HTR-8/SVneo (cell line): ENCODE measurements around the gene C1orf21.

Experiments used
- DNase-seq: peaks from one replicate; pipeline ENCODE4 v3.0.0; 2011; ENCODE audit warnings: low spot score, mixed read lengths; ENCODE audit not compliant: insufficient read length
- FAIRE-seq: peaks from 2 replicates; lab custom pipeline; 2011; peaks lifted over from hg19 to GRCh38; lab: Jason Lieb, UNC

The C1orf21 gene

GRCh38 chr1:184437291-184437690, 50.5 kb downstream of the C1orf21 start:
- no peak for DNase-seq
- no peak for FAIRE-seq

DNA sequence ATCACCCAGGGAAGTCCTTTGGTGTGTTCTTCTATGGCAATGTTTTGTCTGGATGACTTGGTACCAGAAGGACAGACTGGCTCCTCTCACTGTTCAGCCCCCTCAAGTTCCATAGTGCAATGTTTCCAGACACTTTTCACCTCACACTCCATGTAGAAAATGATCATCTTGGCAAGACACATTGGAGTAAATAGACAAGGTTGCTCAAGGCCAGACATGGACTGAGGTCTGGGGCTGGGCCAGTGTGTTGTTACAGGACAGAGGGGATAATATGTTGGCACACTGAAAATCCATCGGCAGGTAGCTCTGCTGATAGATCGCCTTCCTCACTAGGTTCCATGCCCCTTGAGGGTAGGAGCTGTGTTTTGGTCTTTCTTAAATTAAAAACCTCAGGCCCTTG, 51.5 kb downstream of the C1orf21 start:
- DNase-seq, result no peak
- peak; percentile 31 for FAIRE-seq

- no peak for FAIRE-seq
- DNase-seq, result no peak
Measured at GRCh38 chr1:184442260-184442659, 55.4 kb downstream of the C1orf21 start.

GRCh38 chr1:184443201-184443600, 56.4 kb downstream of the C1orf21 start:
- DNase-seq, result no peak
- no peak for FAIRE-seq

DNA sequence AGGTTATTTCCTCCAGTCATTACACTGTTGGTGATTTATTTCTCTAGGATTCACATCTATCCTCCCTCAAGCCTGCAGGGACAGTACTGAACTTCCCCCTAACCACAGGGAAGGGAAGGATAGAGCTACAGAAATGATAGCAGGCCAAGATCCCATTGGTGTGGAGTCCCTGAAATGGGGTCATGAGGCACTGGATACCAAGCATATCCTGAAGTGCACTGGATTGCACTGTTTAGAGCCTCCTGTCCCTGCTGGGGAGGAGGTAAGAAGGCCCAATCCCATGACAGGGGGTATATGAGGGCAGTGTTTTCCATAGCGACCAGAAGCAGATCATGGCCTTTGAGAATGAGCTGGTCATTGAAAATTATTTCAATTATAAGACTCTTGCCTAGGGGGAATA, 56.8 kb downstream of the C1orf21 start:
- no peak for FAIRE-seq
- no peak for DNase-seq

GRCh38 chr1:184445997-184446396, 59.2 kb downstream of the C1orf21 start:
- no peak for DNase-seq
- no peak for FAIRE-seq

- FAIRE-seq (no peak), DNase-seq (no peak)
Measured at GRCh38 chr1:184447651-184448185, 60.9 kb downstream of the C1orf21 start.

GRCh38 chr1:184449916-184450315, 63.1 kb downstream of the C1orf21 start:
- DNase-seq (no peak), FAIRE-seq (no peak)

- DNase-seq (no peak), FAIRE-seq (no peak)
Measured at GRCh38 chr1:184455786-184456185, 69.0 kb downstream of the C1orf21 start.

GRCh38 chr1:184456189-184456588, 69.4 kb downstream of the C1orf21 start:
- FAIRE-seq, result no peak
- no peak for DNase-seq

GRCh38 chr1:184457500-184457899, 70.7 kb downstream of the C1orf21 start:
- DNase-seq (no peak), FAIRE-seq (no peak)

- no peak for DNase-seq
- no peak for FAIRE-seq
Measured at GRCh38 chr1:184461321-184461720, 74.5 kb downstream of the C1orf21 start.

DNA sequence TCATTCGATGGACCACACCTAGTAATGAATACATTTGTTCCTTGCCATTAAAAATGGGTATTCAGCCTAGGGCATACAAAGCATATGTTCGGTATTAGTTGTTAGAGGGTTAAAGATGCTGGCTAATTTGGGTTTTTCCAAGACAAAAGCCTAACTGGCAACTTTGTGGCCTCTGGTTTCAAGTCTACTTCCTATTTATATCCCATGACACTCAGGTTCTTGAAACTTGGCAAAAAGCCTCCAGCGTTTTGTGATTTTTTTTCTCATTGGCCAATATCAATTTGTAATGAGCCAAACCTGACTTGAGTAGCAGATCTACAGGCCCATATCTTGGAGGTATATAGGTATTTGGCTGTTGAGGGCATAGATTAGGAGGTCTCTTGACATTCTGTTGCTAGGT, 75.3 kb downstream of the C1orf21 start:
- FAIRE-seq (no peak), DNase-seq (no peak)

- DNase-seq (no peak), FAIRE-seq (no peak)
Measured at GRCh38 chr1:184462990-184463389, 76.2 kb downstream of the C1orf21 start.

DNA sequence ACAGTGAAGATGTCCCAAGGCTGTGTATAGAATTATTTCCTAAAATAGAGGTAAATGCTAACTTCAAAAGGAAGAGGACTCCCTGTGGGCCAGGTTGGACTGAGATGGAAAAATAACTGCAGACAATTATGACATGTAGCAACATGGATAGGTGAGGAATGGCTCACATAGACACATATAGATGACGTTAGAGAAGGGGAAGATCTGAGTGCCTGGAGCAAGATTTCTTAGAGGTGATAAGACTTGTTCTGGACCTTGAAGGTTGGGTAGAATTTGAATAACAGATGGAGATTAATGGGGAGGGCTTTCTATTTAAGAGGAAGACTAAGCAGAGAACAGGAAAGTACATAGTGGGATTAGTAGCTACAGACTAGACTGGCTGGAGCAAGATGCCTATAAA, 76.9 kb downstream of the C1orf21 start:
- no peak for FAIRE-seq
- no peak for DNase-seq

GRCh38 chr1:184464757-184465156, 77.9 kb downstream of the C1orf21 start:
- DNase-seq, result no peak
- FAIRE-seq, result no peak

DNA sequence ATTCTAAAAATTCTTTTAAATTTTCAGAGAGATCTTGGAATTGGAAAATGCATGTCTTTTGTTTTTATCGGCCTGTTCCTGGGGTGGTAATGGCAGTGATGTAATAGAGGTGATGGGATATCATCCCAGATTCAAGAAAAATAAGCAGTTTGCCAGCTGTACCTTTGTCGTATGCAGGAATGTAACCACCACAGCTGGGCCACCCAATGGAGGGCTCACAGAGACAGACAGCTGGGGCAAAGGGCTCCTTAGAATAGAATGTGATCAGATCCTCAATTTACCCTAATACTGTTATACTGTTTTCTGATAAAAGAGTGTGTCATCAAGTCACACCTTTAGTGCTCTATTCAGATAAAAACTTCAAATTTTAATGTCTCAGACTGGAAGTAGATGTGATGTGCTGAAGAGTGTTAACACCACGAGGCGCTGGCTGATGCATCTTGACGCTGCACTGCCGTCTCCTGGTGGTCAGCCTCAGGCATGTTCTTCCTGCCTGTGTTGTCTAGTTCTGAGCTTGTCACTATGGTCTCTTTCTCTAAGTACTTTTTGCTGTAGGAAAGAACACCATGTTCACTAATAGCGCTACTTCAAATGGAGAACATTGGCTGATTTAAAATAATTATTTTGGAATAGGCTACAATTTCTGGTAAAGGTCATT, 78.8 kb downstream of the C1orf21 start:
- no peak for FAIRE-seq
- no peak for DNase-seq

- FAIRE-seq (no peak), DNase-seq (no peak)
Measured at GRCh38 chr1:184467295-184467694, 80.5 kb downstream of the C1orf21 start.

DNA sequence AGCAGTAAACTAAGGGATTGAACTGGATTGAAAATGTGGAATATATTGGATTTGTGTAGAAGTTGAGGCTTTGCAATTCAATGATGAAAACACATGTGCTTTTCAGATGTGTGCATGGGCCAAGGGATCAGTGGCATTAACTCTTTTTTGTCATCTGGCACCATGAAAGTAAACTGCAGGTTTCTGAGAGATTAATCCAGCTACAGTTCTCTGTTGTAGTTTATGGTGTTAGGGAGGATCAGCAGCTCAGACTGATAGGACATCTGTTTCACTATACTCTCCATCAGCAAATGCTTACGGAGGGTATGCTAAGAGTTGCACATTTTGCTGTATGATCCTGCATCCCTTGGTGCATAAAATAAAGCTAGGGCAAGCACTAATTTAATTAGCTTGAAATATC, 82.6 kb downstream of the C1orf21 start:
- FAIRE-seq, result no peak
- DNase-seq, result no peak

- DNase-seq (no peak), FAIRE-seq (no peak)
Measured at GRCh38 chr1:184471686-184472085, 84.9 kb downstream of the C1orf21 start.

DNA sequence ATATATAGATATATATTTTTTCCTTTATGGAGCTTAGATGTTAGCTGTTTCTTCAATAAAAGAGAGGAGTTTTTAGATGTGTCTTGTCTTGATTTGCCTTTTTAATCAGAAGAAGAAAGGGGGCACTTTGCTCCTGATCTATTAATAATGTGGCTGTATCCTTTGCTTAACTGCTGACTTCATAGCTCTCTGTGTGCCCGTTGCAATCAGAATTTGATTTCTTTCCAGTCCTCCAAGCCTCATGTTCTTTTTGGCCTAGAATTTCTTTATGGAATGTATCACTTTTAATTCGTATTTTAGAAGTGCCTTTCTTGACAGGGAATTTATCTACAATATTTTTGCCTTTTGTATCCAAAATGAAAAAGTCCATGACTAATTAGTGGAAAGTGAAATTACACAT, 85.3 kb downstream of the C1orf21 start:
- no peak for FAIRE-seq
- no peak for DNase-seq

DNA sequence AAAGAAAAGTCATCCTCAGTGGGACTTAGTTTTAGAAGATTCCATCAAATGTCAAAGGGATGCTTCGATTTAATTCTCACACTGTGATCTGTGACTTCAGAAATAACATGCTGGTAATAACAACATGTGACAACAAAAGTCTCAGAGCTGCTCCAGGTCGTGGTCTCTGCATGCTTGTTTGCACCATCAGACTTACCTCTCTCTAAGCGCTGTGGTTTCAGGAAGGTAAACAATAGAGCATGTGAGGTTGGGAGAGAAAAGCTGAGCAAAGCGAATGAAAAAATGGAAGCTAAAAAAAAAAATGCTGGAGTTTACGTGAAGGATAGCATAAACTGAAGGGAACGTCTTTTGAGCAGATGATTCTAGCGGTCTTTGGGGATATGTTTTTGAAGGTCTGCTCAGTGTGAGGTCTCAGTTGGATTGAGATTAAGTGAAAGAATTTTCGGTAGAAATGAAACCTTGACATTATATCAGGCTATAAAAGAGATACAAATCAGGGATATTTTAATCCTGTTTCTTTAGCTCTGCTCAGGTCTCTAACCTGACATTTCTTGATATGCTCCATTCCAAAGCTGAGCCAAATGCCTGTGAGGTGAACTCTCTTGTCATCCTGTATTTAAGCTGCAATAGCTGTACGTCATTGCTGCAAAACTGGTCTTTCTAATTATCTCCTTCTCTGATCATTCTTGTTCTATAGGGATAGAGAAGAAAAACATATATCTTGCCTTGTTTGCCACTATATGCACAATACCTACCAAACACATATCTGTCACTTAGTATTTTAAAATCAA, 86.5 kb downstream of the C1orf21 start:
- DNase-seq (no peak), FAIRE-seq (no peak)
